ENCODE data around the gene MXRA8.

- TF ChIP-seq CTCF (IDR thresholded peaks at IDR 0.05; ENCODE audit: insufficient read depth, low read length) (no peak), REST (IDR thresholded peaks at IDR 0.05; ENCODE audit: insufficient replicate concordance, low read depth) (no peak), POLR2AphosphoS5 (IDR thresholded peaks at IDR 0.05; ENCODE audit: low read depth) (peak; percentile 68), GABPA (IDR thresholded peaks at IDR 0.05; ENCODE audit: low read depth) (no peak), SPI1 (IDR thresholded peaks at IDR 0.05; ENCODE audit: borderline replicate concordance, low read depth) (no peak)
Measured at GRCh38 chr1:1401457-1402010, 43.2 kb upstream of the MXRA8 start.
